Stomach (tissue), 9 donors: Measurements from ENCODE around the gene TNP1. TPM values are rescaled to one million over a fixed set of nuclear protein-coding genes. Genes with fewer than 3 reads are reported as not detected.

Source experiments
- DNase-seq, 2 donors: peaks; one replicate each; pipeline versions ENCODE4 v3.0.0 to v3.0.0-alpha.2; 2013 to 2019
- H3K27ac ChIP-seq, 5 donors: fragments of 200-600 bp in 4 of 5; sonication (generic) in 4 of 5; one replicate each; pipeline ENCODE4 v1.5.1; 2013 to 2019; ENCODE audit warnings: mild to moderate bottlenecking in 1 of 5, moderate library complexity in 1 of 5
- H3K27me3 ChIP-seq, 3 donors: fragments of 200-600 bp; sonication (generic); one replicate each; pipeline ENCODE4 v1.5.1; 2017 to 2019; ENCODE audit warnings: mixed run types in 1 of 3
- H3K36me3 ChIP-seq, 4 donors: fragments of 200-600 bp; sonication (generic); 1 replicate in 3 of 4; 2 replicates in 1 of 4; pipeline ENCODE4 v1.5.1; 2016 to 2019
- H3K4me1 ChIP-seq, 4 donors: fragments of 200-600 bp; sonication (generic); one replicate each; pipeline ENCODE4 v1.5.1; 2016 to 2019
- H3K4me3 ChIP-seq, 4 donors: fragments of 200-600 bp; sonication (generic) in 3 of 4; one replicate each; pipeline ENCODE4 v1.5.1; 2016 to 2019; ENCODE audit warnings: mild to moderate bottlenecking in 1 of 4
- H3K9me3 ChIP-seq, 4 donors: fragments of 200-600 bp; sonication (generic); one replicate each; pipeline ENCODE4 v1.5.1; 2016 to 2019
- EP300 ChIP-seq: sonication (generic); formaldehyde crosslinking; IDR thresholded peaks from one replicate; pipeline ENCODE4 v1.6.1; 2017; ENCODE audit warnings: antibody characterized with exemption
- POLR2A ChIP-seq, 4 donors: fragments of 450-650 bp; IDR thresholded peaks; one replicate each; pipeline ENCODE4 v1.6.1; 2016; ENCODE audit warnings: antibody characterized with exemption in 4 of 4, control low read depth in 2 of 4, mild to moderate bottlenecking in 1 of 4, moderate library complexity in 1 of 4
- POLR2AphosphoS5 ChIP-seq, 3 donors: sonication (generic); formaldehyde crosslinking; IDR thresholded peaks; one replicate each; pipeline ENCODE4 v1.6.1; 2016; ENCODE audit warnings: antibody characterized with exemption in 3 of 3
- WGBS, 5 donors: extraction: QIAGEN DNeasy Blood & Tissue Kit in 3 of 5; methylation state at CpG; one replicate each; pipeline versions ENCODE4 v1.1.5 to v1.1.7; 2013 to 2018; 5-methylcytosine and 5-hydroxymethylcytosine counted together
- intact Hi-C: fragments of 100-400 bp; cut with DNase I; formaldehyde crosslinking; loops from one replicate; pipeline ENCODE4 v1.15.1; 2023; ENCODE audit warnings: low total_unique reads
- polyA plus RNA-seq, 3 donors: library from polyadenylated mRNA; stranded (reverse); fragments of 200-250 nt; gene quantifications; one replicate each; pipeline ENCODE4 v1.2.3, GENCODE V29; 2013
- total RNA-seq, 5 donors: library from RNA; depleted of rRNA; stranded (reverse); fragments of >200 nt; gene quantifications; one replicate each; pipeline versions ENCODE4 v1.1.0 to v1.2.3, GENCODE V29; 2014 to 2016
- TF ChIP-seq, protein P1 (sequence below), 7 experiments: fragments of 450-650 bp in 4 of 7; fragments of 200-600 bp in 3 of 7; sonication (generic) in 3 of 7; IDR thresholded peaks; one replicate each; pipeline ENCODE4 v1.5.1; 2016 to 2019; ENCODE audit warnings: antibody characterized with exemption in 7 of 7, control low read depth in 2 of 7, mild to moderate bottlenecking in 1 of 7
- donor health status: healthy with polysubstance abuse.
- donor health status: Bipolar disorder and iron deficiency.
- donor health status: healthy.

The TNP1 gene
- total and polyA plus RNA-seq, 8 donors: not detected

DNA sequence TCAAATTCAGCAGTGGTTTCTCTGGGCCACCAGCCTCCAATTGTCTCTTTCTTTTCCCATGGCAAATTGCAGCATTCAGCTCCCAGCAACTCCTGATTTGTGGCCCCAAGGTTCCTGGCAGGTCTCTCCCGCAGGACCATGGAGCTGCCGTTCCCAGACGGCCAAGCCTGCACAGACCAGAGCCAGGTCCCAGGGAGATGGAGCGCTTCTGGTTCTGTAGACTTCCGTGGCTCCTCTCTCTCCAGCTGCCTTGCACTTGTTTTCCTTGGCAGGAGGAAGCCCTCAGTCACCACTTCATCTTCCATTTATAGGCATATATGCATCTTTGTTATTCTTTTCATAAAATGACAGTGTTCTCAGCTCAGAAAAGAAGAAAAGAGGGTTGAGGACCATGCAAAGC is 21.7 kb downstream of the TNP1 start:
- DNase-seq: peak in 1 of 2 donors; percentile 29
- TF ChIP-seq POLR2AphosphoS5 (IDR thresholded peaks at IDR 0.05) (no peak), EP300 (no peak), POLR2A (IDR thresholded peaks at IDR 0.05) (no peak)
- TF ChIP-seq, protein P1, sequence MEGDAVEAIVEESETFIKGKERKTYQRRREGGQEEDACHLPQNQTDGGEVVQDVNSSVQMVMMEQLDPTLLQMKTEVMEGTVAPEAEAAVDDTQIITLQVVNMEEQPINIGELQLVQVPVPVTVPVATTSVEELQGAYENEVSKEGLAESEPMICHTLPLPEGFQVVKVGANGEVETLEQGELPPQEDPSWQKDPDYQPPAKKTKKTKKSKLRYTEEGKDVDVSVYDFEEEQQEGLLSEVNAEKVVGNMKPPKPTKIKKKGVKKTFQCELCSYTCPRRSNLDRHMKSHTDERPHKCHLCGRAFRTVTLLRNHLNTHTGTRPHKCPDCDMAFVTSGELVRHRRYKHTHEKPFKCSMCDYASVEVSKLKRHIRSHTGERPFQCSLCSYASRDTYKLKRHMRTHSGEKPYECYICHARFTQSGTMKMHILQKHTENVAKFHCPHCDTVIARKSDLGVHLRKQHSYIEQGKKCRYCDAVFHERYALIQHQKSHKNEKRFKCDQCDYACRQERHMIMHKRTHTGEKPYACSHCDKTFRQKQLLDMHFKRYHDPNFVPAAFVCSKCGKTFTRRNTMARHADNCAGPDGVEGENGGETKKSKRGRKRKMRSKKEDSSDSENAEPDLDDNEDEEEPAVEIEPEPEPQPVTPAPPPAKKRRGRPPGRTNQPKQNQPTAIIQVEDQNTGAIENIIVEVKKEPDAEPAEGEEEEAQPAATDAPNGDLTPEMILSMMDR (IDR thresholded peaks at IDR 0.05): no peak
- intact Hi-C loops: no loop called here
- Histone ChIP-seq H3K27me3 (no peaks in the 10 kb centered on the region), H3K36me3 (no peaks in the 10 kb centered on the region), H3K4me3 (no peak overlapping the region), H3K9me3 (no peaks in the 10 kb centered on the region), H3K27ac (no peak overlapping the region), H3K4me1 (peaks cover 0 to 18% (median 0%) of the 10 kb centered on the region in 4 donors)
- 55 to 78% (median 75%) methylated on average over 5 of the region's 5 CpGs for WGBS, 5 donors

DNA sequence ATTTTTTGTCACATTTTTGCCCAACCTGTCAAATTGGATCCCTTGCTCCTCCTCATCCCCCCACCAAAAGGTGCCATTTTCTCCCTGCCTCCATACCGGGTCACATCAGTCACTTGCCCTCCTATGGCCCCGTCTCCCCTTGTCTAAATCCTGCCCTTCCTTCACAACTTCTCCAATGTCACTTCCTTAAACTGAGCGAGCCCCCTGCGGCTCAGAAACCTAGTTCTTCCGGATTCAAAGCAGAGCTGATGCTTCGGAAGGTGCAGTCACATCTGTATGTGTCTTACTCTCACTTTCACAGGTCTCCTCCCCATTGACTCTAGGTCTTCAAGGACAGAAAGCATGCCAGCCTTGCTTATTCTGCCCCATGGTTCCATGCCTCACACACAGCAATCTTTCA is 22.1 kb downstream of the TNP1 start:
- H3K27ac ChIP-seq: no peak overlapping the region
- no peaks in the 10 kb centered on the region for H3K36me3 ChIP-seq
- no peaks in the 10 kb centered on the region for H3K27me3 ChIP-seq
- DNase-seq: no peak
- no peak overlapping the region for H3K4me3 ChIP-seq
- H3K9me3 ChIP-seq: no peaks in the 10 kb centered on the region
- WGBS, 5 donors: 70 to 94% (median 86%) methylated on average over 6 of the region's 6 CpGs
- TF ChIP-seq, protein P1 (IDR thresholded peaks at IDR 0.05): no peak
- no peak for TF ChIP-seq POLR2AphosphoS5 (IDR thresholded peaks at IDR 0.05)
- no peak for TF ChIP-seq POLR2A (IDR thresholded peaks at IDR 0.05)
- TF ChIP-seq EP300: no peak
- H3K4me1 ChIP-seq: peaks cover 0 to 13% (median 0%) of the 10 kb centered on the region in 4 donors
- intact Hi-C loops: no loop called here

DNA sequence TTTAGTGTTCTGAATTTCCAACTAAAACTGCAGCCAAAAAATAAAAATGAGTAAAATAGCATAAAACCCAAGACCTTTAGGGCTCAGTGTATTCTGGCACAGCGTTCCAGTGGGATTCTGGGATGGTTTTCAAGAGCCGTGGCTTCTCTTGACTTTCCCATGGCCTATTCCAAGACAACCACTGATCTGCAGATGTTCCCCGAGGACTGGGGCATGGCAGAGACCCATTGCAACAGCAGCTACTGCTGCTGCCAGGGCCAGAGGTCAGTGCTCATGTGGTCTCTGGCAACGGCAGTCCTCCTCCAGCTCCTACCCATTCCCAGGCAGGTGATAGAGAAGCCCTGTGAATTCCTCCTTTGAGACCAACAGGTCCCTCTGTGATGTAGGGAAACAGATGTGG is 26.8 kb downstream of the TNP1 start:
- DNase-seq: no peak
- WGBS, 5 donors: 56 to 81% (median 75%) methylated on average over 3 to 4 of the region's 4 CpGs
- Histone ChIP-seq H3K27ac (no peak overlapping the region), H3K4me1 (peaks cover 6 to 27% (median 15%) of the 10 kb centered on the region in 4 donors), H3K27me3 (no peaks in the 10 kb centered on the region), H3K36me3 (no peaks in the 10 kb centered on the region), H3K4me3 (no peak overlapping the region), H3K9me3 (no peaks in the 10 kb centered on the region)
- intact Hi-C loops: no loop called here
- TF ChIP-seq POLR2A (IDR thresholded peaks at IDR 0.05) (no peak), POLR2AphosphoS5 (IDR thresholded peaks at IDR 0.05) (no peak), EP300 (no peak)
- TF ChIP-seq, protein P1 (IDR thresholded peaks at IDR 0.05): no peak

DNA sequence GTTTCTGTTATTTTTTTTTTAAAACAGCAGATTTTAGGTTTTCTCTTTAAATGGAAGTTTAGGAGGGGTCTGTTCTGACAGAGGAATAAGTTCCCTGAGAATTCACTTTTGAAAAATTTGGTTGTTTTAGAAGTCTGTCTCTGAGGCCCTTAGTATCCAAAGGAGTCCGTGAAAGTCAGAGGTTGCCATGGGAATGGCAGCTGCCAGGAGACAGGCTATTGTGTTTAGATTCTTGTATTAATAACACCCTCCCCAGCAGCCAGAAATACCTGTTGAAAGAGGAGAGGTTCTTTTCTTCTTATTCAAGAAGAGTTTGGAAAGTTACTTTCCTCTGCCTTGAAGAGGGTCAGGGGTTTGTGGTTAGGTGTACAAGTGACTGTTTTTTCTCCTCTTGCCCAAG is 29.5 kb downstream of the TNP1 start:
- H3K4me3 ChIP-seq: no peak overlapping the region

More for the DNA sequence above, 29.5 kb downstream of the TNP1 start:
- no peak for TF ChIP-seq POLR2A (IDR thresholded peaks at IDR 0.05)
- TF ChIP-seq, protein P1 (IDR thresholded peaks at IDR 0.05): no peak
- TF ChIP-seq EP300: no peak
- TF ChIP-seq POLR2AphosphoS5 (IDR thresholded peaks at IDR 0.05): no peak
- Histone ChIP-seq H3K4me1 (peaks cover 6 to 44% (median 17%) of the 10 kb centered on the region in 4 donors), H3K9me3 (no peaks in the 10 kb centered on the region), H3K36me3 (no peaks in the 10 kb centered on the region), H3K27me3 (no peaks in the 10 kb centered on the region), H3K27ac (peak overlapping the region in 2 of 5 donors; percentile 35 to 68)
- intact Hi-C loops: no loop called here
- WGBS, 5 donors: 60 to 77% (median 69%) methylated on average over 1 of the region's 1 CpG
- peak in 1 of 2 donors; percentile 62 for DNase-seq
